ENCODE data around the gene CRYBB2.
"Not testable (repeated sequence)": the region's sequence is repeated elsewhere in the genome, so short reads cannot be mapped to it uniquely, and the experiment has no call there.

CRYBB2 gene

GRCh38 chr22:25233706-25234105 is 14.3 kb downstream of the CRYBB2 start:
- DNase-seq (ENCODE audit: low read depth): not testable (repeated sequence)

GRCh38 chr22:25235547-25236290 is 16.3 kb downstream of the CRYBB2 start:
- peak; percentile 32 for DNase-seq (ENCODE audit: low read depth)

GRCh38 chr22:25236417-25236816 is 17.0 kb downstream of the CRYBB2 start:
- no peak for DNase-seq (ENCODE audit: low read depth)

- no peak for DNase-seq (ENCODE audit: low read depth)
Observed at GRCh38 chr22:25237503-25237902, 18.1 kb downstream of the CRYBB2 start.

- not testable (repeated sequence) for DNase-seq (ENCODE audit: low read depth)
Observed at GRCh38 chr22:25238058-25238457, 18.6 kb downstream of the CRYBB2 start.

GRCh38 chr22:25255169-25255568 is 35.7 kb downstream of the CRYBB2 start:
- not testable (repeated sequence) for DNase-seq (ENCODE audit: low read depth)

GRCh38 chr22:25267567-25267966 is 48.1 kb downstream of the CRYBB2 start:
- DNase-seq (ENCODE audit: low read depth): not testable (repeated sequence)

GRCh38 chr22:25268902-25269301 is 49.5 kb downstream of the CRYBB2 start:
- DNase-seq (ENCODE audit: low read depth): not testable (repeated sequence)

GRCh38 chr22:25270061-25270460 is 50.6 kb downstream of the CRYBB2 start:
- DNase-seq (ENCODE audit: low read depth): not testable (repeated sequence)

- not testable (repeated sequence) for DNase-seq (ENCODE audit: low read depth)
Observed at GRCh38 chr22:25273231-25273630, 53.8 kb downstream of the CRYBB2 start.

GRCh38 chr22:25273928-25274327 is 54.5 kb downstream of the CRYBB2 start:
- not testable (repeated sequence) for DNase-seq (ENCODE audit: low read depth)

- DNase-seq (ENCODE audit: low read depth): not testable (repeated sequence)
Observed at GRCh38 chr22:25280118-25280517, 60.7 kb downstream of the CRYBB2 start.

Measured in stimulated activated CD4-positive, alpha-beta T cell treated with anti-CD3 and anti-CD28 coated beads, Interleukin-2, amount 100 ng/mL, for 4 hours (primary cell).